ENCODE measurements around the gene SLC25A22. TPM values are rescaled to one million over a fixed set of nuclear protein-coding genes. Genes with fewer than 3 reads are reported as not detected.
A peak's percentile ranks its signal among the peaks of the same experiment; 100 is the strongest.

SLC25A22 gene
- total RNA-seq, 4 donors from 2014 or later: 7.5 to 21.9 (median 12.7) TPM

- ATAC-seq (ENCODE audit: low FRiP score) (no peak), DNase-seq (ENCODE audit: low spot score) (no peak)
- TF ChIP-seq CTCF (IDR thresholded peaks at IDR 0.05): no peak
These were observed 10.9 kb downstream of the SLC25A22 start for GRCh38 chr11:787084-787675.

- ATAC-seq (ENCODE audit: low FRiP score): no peak
- no peak for DNase-seq (ENCODE audit: low spot score)
- TF ChIP-seq CTCF (IDR thresholded peaks at IDR 0.05): no peak
These were observed 11.6 kb downstream of the SLC25A22 start for GRCh38 chr11:786235-787083.

GRCh38 chr11:783581-784015 is 14.5 kb downstream of the SLC25A22 start:
- TF ChIP-seq CTCF (IDR thresholded peaks at IDR 0.05): no peak
- ATAC-seq (ENCODE audit: low FRiP score): peak; percentile 92
- no peak for DNase-seq (ENCODE audit: low spot score)

GRCh38 chr11:782264-783174 is 15.6 kb downstream of the SLC25A22 start:
- no peak for TF ChIP-seq CTCF (IDR thresholded peaks at IDR 0.05)
- no peak for ATAC-seq (ENCODE audit: low FRiP score)

GRCh38 chr11:779955-780532 is 18.0 kb downstream of the SLC25A22 start:
- ATAC-seq (ENCODE audit: low FRiP score) (no peak), DNase-seq (ENCODE audit: low spot score) (no peak)
- TF ChIP-seq CTCF (IDR thresholded peaks at IDR 0.05): no peak

More at GRCh38 chr11:782264-783174, 15.6 kb downstream of the SLC25A22 start:
- no peak for DNase-seq (ENCODE audit: low spot score)
